ENCODE results near the gene TBC1D9. TPM values are rescaled to one million over a fixed set of nuclear protein-coding genes. Genes with fewer than 3 reads are reported as not detected.

TBC1D9 gene
- total and polyA plus RNA-seq, 10 of the 15 experiments (the other 5 are each of a cell fraction or from before 2014, with no cell fraction given), result 0.87 to 14.9 (median 7.1) TPM

DNA sequence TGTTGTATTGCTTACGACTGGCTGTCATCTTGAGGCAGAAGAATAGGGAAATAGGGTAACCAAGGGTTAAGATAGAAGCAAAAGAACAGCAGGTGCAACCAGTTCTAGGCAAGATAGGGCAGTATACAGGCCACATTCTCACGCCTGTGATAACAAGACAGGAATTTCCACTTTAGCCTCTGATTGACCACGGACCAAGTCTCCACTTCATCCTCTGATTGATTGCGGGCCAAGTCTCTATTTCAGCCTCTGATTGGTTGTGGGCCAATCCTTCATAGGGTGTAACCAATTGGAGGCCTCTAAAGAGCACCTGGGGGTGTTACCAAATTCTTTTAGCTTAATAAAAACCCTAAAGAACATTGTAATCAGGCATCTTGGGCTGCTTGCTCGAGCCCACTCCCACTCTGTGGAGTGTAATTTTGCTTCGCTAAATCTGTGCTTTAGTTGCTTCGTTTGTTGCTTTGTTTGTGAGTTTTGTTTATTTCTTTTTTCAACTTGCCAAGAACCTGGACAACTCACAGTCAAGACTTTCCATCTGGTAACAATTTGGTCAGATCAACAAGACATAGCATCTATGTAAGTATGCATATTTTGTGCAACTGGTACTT, 8.7 kb upstream of the TBC1D9 start:
- in situ Hi-C loops (cut with MboI) (no loop called here), intact Hi-C loops (cut with micrococcal nuclease; ENCODE audit: unreplicated experiment) (no loop called here)
- Histone ChIP-seq H2AFZ (ENCODE audit: control insufficient read depth, low read depth, low read length) (no peak overlapping the region), H3K27me3 (replicated peaks in 1 of 2; ENCODE audit: control insufficient read depth in 2 of 2, insufficient read depth in 2 of 2, low read length in 1 of 2) (no peaks in the 10 kb centered on the region), H3K36me3 (ENCODE audit: control insufficient read depth in 2 of 2, insufficient read depth in 2 of 2, low read length in 1 of 2) (no peaks in the 10 kb centered on the region), H3K4me1 (ENCODE audit: control insufficient read depth, insufficient read depth, low read length) (no peaks in the 10 kb centered on the region), H3K9me3 (replicated peaks; ENCODE audit: control insufficient read depth, insufficient read depth, low read length) (no peaks in the 10 kb centered on the region), H3K4me3 (no peak overlapping the region), H3K27ac (ENCODE audit: control insufficient read depth, insufficient read depth) (no peak overlapping the region), H3K79me2 (ENCODE audit: control insufficient read depth, insufficient read depth, low read length) (no peaks in the 10 kb centered on the region), H4K20me1 (ENCODE audit: control insufficient read depth, insufficient read depth) (no peaks in the 10 kb centered on the region), H3K9ac (ENCODE audit: control insufficient read depth, insufficient read depth, low read length) (no peak overlapping the region), H3K4me2 (ENCODE audit: control insufficient read depth, insufficient read depth) (no peak overlapping the region)
- BruUV-seq (replicated peaks), result no TSS peak
- DNase-seq (ENCODE audit: low read depth, low spot score), result no peak
- CTCF ChIA-PET, result interaction anchor here (0.6 to 0.7 kb wide), 2 partner anchors 310 to 1860 kb away, joined by 3 read pairs; no protein-coding TSS in a partner anchor
- 42% methylated on average over 7 of the region's 7 CpGs for WGBS (ENCODE audit: insufficient coverage, insufficient replicate concordance, low lambda C conversion rate, missing lambda C conversion rate)
- ATAC-seq, result peak; percentile 47
- POLR2A ChIA-PET, result interaction anchor here (0.7 kb wide), 1 partner anchor 50 kb away, joined by 3 read pairs; no protein-coding TSS in a partner anchor
- SMC1A ChIA-PET (ENCODE audit: uncharacterized antibody, unreplicated experiment), result interaction anchor here (0.5 to 0.7 kb wide), 3 partner anchors 90 to 1041 kb away, joined by 3 read pairs; no protein-coding TSS in a partner anchor
- FAIRE-seq, result no peak
- TF ChIP-seq NFYB (IDR thresholded peaks at IDR 0.05; ENCODE audit: insufficient read depth, low read depth, low read length) (0 out of 2 replicates have a peak, but pooled peaks have one; percentile 17), KDM1A (IDR thresholded peaks at IDR 0.05; ENCODE audit: borderline replicate concordance) (no peak)
- TF ChIP-seq, protein P1, sequence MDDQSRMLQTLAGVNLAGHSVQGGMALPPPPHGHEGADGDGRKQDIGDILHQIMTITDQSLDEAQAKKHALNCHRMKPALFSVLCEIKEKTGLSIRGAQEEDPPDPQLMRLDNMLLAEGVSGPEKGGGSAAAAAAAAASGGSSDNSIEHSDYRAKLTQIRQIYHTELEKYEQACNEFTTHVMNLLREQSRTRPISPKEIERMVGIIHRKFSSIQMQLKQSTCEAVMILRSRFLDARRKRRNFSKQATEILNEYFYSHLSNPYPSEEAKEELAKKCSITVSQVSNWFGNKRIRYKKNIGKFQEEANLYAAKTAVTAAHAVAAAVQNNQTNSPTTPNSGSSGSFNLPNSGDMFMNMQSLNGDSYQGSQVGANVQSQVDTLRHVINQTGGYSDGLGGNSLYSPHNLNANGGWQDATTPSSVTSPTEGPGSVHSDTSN (IDR thresholded peaks at IDR 0.05; ENCODE audit: insufficient replicate concordance, low read depth, low read length), result peak; percentile 71
- TF ChIP-seq, protein P2, sequence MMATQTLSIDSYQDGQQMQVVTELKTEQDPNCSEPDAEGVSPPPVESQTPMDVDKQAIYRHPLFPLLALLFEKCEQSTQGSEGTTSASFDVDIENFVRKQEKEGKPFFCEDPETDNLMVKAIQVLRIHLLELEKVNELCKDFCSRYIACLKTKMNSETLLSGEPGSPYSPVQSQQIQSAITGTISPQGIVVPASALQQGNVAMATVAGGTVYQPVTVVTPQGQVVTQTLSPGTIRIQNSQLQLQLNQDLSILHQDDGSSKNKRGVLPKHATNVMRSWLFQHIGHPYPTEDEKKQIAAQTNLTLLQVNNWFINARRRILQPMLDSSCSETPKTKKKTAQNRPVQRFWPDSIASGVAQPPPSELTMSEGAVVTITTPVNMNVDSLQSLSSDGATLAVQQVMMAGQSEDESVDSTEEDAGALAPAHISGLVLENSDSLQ (IDR thresholded peaks at IDR 0.05), result peak; percentile 73
- TF ChIP-seq, protein P3, sequence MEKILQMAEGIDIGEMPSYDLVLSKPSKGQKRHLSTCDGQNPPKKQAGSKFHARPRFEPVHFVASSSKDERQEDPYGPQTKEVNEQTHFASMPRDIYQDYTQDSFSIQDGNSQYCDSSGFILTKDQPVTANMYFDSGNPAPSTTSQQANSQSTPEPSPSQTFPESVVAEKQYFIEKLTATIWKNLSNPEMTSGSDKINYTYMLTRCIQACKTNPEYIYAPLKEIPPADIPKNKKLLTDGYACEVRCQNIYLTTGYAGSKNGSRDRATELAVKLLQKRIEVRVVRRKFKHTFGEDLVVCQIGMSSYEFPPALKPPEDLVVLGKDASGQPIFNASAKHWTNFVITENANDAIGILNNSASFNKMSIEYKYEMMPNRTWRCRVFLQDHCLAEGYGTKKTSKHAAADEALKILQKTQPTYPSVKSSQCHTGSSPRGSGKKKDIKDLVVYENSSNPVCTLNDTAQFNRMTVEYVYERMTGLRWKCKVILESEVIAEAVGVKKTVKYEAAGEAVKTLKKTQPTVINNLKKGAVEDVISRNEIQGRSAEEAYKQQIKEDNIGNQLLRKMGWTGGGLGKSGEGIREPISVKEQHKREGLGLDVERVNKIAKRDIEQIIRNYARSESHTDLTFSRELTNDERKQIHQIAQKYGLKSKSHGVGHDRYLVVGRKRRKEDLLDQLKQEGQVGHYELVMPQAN (conservative IDR thresholded peaks at IDR 0.05), result no peak
- RAD21 ChIA-PET (ENCODE audit: unreplicated experiment), result interaction anchor here (0.9 kb wide), 1 partner anchor 87 kb away, joined by 3 read pairs; no protein-coding TSS in a partner anchor
